ENCODE results near the gene LAMP1. TPM values are rescaled to one million over a fixed set of nuclear protein-coding genes. Genes with fewer than 3 reads are reported as not detected.
"Not testable (repeated sequence)": the region's sequence is repeated elsewhere in the genome, so short reads cannot be mapped to it uniquely, and the experiment has no call there.

Gene LAMP1
- total and polyA plus RNA-seq, 2 donors: 50.7 to 85.4 TPM

DNA sequence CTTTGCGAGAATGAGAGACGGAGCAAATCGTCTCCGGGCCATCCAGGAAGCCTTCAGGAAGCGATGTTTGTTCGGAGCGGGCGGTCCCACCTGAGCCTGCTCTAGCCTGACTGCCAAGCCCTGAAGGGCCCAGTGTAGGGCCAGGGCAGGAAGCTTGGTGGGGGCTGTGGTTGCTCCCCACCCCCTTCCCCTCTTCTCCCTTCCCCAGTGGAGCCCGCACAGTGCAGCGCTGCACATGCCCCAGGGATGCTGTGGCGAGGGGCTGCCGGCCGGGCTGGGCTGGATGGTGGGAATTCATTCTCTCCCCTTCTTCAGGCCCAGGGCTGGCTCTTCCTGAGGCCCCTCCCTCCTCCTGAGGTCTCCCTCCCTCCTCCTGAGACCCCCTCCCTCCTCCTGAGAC, 74.0 kb downstream of the LAMP1 start:
- Histone ChIP-seq H3K4me3 (ENCODE audit: low read length in 2 of 2) (no peak overlapping the region), H3K27me3 (ENCODE audit: control insufficient read depth in 2 of 2, insufficient read depth in 1 of 2, low read length in 1 of 2) (peaks cover 3 to 5% of the 10 kb centered on the region in 2 donors), H3K4me1 (ENCODE audit: control insufficient read depth in 2 of 2, insufficient read depth in 2 of 2, low read length in 2 of 2) (no peaks in the 10 kb centered on the region), H3K9me3 (ENCODE audit: control insufficient read depth in 2 of 2, insufficient read depth in 1 of 2, low read length in 1 of 2) (peaks cover 0 to 3% of the 10 kb centered on the region in 2 donors), H3K27ac (ENCODE audit: low read depth in 1 of 2, low read length in 1 of 2) (no peak overlapping the region), H3K36me3 (ENCODE audit: control insufficient read depth in 2 of 2, insufficient read depth in 2 of 2, low read length in 1 of 2) (no peaks in the 10 kb centered on the region)
- 84% methylated on average over 13 of the region's 13 CpGs for WGBS
- DNase-seq (ENCODE audit: low read depth in 6 of 9, low spot score in 9 of 9): no peak

- WGBS: 99% methylated on average over 3 of the region's 3 CpGs
- DNase-seq (ENCODE audit: low read depth in 6 of 9, low spot score in 9 of 9): not testable (repeated sequence)
Observed at GRCh38 chr13:113371701-113372100, 74.7 kb downstream of the LAMP1 start.

More at GRCh38 chr13:113371701-113372100, 74.7 kb downstream of the LAMP1 start:
- not testable (repeated sequence) for H3K4me1 ChIP-seq (ENCODE audit: control insufficient read depth in 2 of 2, insufficient read depth in 2 of 2, low read length in 2 of 2); H3K27ac ChIP-seq (ENCODE audit: low read depth in 1 of 2, low read length in 1 of 2); H3K36me3 ChIP-seq (ENCODE audit: control insufficient read depth in 2 of 2, insufficient read depth in 2 of 2, low read length in 1 of 2); H3K4me3 ChIP-seq (ENCODE audit: low read length in 2 of 2); H3K9me3 ChIP-seq (ENCODE audit: control insufficient read depth in 2 of 2, insufficient read depth in 1 of 2, low read length in 1 of 2); H3K27me3 ChIP-seq (ENCODE audit: control insufficient read depth in 2 of 2, insufficient read depth in 1 of 2, low read length in 1 of 2)

Other genes with a start within 250 kb of the LAMP1 start
- 0.24 TPM for gene F7, start 191.4 kb upstream of the LAMP1 start, total RNA-seq
- gene F7, start 191.4 kb upstream of the LAMP1 start, polyA plus RNA-seq: 0.14 TPM
- gene F10, start 174.4 kb upstream of the LAMP1 start, total RNA-seq: 2.7 TPM
- 1.4 TPM for gene F10, start 174.4 kb upstream of the LAMP1 start, polyA plus RNA-seq
- gene PROZ, start 138.6 kb upstream of the LAMP1 start, total RNA-seq: 0.05 TPM
- 0.07 TPM for gene PROZ, start 138.6 kb upstream of the LAMP1 start, polyA plus RNA-seq
- 53.6 TPM for gene PCID2, start 88.6 kb upstream of the LAMP1 start, total RNA-seq
- gene PCID2, start 88.6 kb upstream of the LAMP1 start, polyA plus RNA-seq: 63.3 TPM
- gene CUL4A, start 87.6 kb upstream of the LAMP1 start, total RNA-seq: 41.6 TPM
- gene CUL4A, start 87.6 kb upstream of the LAMP1 start, polyA plus RNA-seq: 57.3 TPM
- 2.2 TPM for gene GRTP1, start 66.9 kb downstream of the LAMP1 start, total RNA-seq
- 5.0 TPM for gene GRTP1, start 66.9 kb downstream of the LAMP1 start, polyA plus RNA-seq
- 1.2 TPM for gene ADPRHL1, start 156.2 kb downstream of the LAMP1 start, total RNA-seq
- gene ADPRHL1, start 156.2 kb downstream of the LAMP1 start, polyA plus RNA-seq: 1.6 TPM
- 9.8 TPM for gene DCUN1D2, start 193.5 kb downstream of the LAMP1 start, total RNA-seq
- gene DCUN1D2, start 193.5 kb downstream of the LAMP1 start, polyA plus RNA-seq: 22.5 TPM

Data from thymus (tissue), 11 donors.